ENCODE results near the gene ZNF695.

DNA sequence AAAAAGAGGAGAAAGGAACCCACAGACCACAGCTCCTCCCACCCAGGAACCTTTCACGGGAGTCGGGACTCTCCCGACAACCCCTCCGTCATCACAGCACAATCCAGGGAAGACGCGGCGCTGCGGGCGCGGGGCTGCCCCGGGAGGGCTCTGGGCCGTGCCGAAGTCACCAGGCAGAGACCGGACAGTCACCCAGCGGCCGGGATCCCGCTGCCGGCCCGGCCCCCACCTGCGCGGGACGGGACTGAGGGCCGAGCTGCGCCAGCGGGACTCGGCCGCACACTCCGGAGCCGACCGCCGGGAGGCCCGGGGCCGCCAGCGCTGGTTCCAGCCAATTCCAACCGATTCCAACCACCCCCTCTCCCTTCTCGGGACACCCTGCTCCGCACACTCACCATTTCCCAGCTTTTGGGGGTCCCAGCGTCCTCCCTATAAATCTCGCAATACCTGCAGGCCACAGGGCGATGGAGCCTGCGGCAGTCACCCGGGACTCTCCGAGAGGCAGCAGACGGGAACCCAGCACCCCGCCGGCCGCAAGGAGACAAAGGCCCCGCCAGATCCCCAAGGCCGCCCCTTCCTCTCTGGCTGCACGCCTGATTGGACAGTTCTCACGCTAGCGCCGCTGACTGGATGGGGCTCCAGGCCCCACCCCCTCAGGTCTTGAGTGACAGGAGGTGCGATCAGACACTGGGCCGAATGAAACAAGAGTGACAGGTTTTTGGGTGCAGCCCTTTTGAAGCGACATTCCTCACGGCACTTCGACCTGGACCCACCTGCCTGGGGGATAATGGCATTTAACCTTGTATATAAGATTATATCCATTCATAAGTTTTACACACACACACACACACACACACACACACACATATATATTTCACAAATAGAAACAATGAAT, at the start of gene ZNF695:
- TF ChIP-seq CTCF (IDR thresholded peaks at IDR 0.05 in 4 of 5, conservative IDR thresholded peaks at IDR 0.05 in 1 of 5) (no peak), POLR2A (IDR thresholded peaks at IDR 0.05) (no peak)
